Measurements from ENCODE around the gene PLAAT1. TPM values are rescaled to one million over a fixed set of nuclear protein-coding genes. Genes with fewer than 3 reads are reported as not detected.

PLAAT1 gene
- total and polyA plus RNA-seq, 3 experiments from 2014 or later = not detected

- Histone ChIP-seq H3K27me3 (ENCODE audit: insufficient read depth, low read length, poor library complexity, severe bottlenecking) (no peaks in the 10 kb centered on the region), H3K36me3 (ENCODE audit: insufficient read depth, low read length) (no peaks in the 10 kb centered on the region), H3K4me3 (ENCODE audit: low read length) (no peak overlapping the region), H3K27ac (ENCODE audit: low read depth, low read length) (no peak overlapping the region), H3K9me3 (ENCODE audit: low read length) (no peaks in the 10 kb centered on the region), H3K4me1 (ENCODE audit: insufficient read depth, low read length) (no peaks in the 10 kb centered on the region)
- ChIA-PET CTCF (no interaction called here), POLR2A (no interaction called here)
- Mint-ChIP-seq H3K4me1 (no peaks in the 10 kb centered on the region), H3K27me3 (no peaks in the 10 kb centered on the region), H3K4me3 (no peak overlapping the region), H3K36me3 (no peaks in the 10 kb centered on the region), H3K27ac (no peak overlapping the region), H3K9me3 (no peaks in the 10 kb centered on the region)
- no peak for DNase-seq
These were observed 28.5 kb downstream of the PLAAT1 start for GRCh38 chr3:193269343-193270028.

- H3K36me3 ChIP-seq (ENCODE audit: insufficient read depth, low read length) = no peaks in the 10 kb centered on the region
- no peak overlapping the region for H3K27ac ChIP-seq (ENCODE audit: low read depth, low read length)
- H3K4me3 ChIP-seq (ENCODE audit: low read length) = no peak overlapping the region
- ChIA-PET POLR2A (no interaction called here), CTCF (no interaction called here)
- no peak for DNase-seq
- no peaks in the 10 kb centered on the region for H3K36me3 Mint-ChIP-seq
- no peaks in the 10 kb centered on the region for H3K9me3 Mint-ChIP-seq
- H3K4me3 Mint-ChIP-seq = no peak overlapping the region
- no peaks in the 10 kb centered on the region for H3K9me3 ChIP-seq (ENCODE audit: low read length)
- H3K27me3 Mint-ChIP-seq = no peaks in the 10 kb centered on the region
- no peaks in the 10 kb centered on the region for H3K4me1 ChIP-seq (ENCODE audit: insufficient read depth, low read length)
- no peaks in the 10 kb centered on the region for H3K4me1 Mint-ChIP-seq
- H3K27me3 ChIP-seq (ENCODE audit: insufficient read depth, low read length, poor library complexity, severe bottlenecking) = no peaks in the 10 kb centered on the region
- H3K27ac Mint-ChIP-seq = no peak overlapping the region
These were observed 29.4 kb downstream of the PLAAT1 start for GRCh38 chr3:193270451-193270850.

- Mint-ChIP-seq H3K27me3 (no peaks in the 10 kb centered on the region), H3K4me3 (no peak overlapping the region), H3K4me1 (no peaks in the 10 kb centered on the region), H3K36me3 (no peaks in the 10 kb centered on the region), H3K9me3 (no peaks in the 10 kb centered on the region), H3K27ac (no peak overlapping the region)
- H3K36me3 ChIP-seq (ENCODE audit: insufficient read depth, low read length) = no peaks in the 10 kb centered on the region
- no peaks in the 10 kb centered on the region for H3K9me3 ChIP-seq (ENCODE audit: low read length)
- H3K27me3 ChIP-seq (ENCODE audit: insufficient read depth, low read length, poor library complexity, severe bottlenecking) = no peaks in the 10 kb centered on the region
- no peak for DNase-seq
- H3K27ac ChIP-seq (ENCODE audit: low read depth, low read length) = no peak overlapping the region
- ChIA-PET CTCF (no interaction called here), POLR2A (no interaction called here)
- no peak overlapping the region for H3K4me3 ChIP-seq (ENCODE audit: low read length)
- H3K4me1 ChIP-seq (ENCODE audit: insufficient read depth, low read length) = no peaks in the 10 kb centered on the region
These were observed 30.2 kb downstream of the PLAAT1 start for GRCh38 chr3:193271101-193271840.

- H3K4me1 ChIP-seq (ENCODE audit: insufficient read depth, low read length) = no peaks in the 10 kb centered on the region
- H3K4me1 Mint-ChIP-seq = no peaks in the 10 kb centered on the region
- CTCF ChIA-PET = no interaction called here
- H3K36me3 ChIP-seq (ENCODE audit: insufficient read depth, low read length) = no peaks in the 10 kb centered on the region
- no peaks in the 10 kb centered on the region for H3K36me3 Mint-ChIP-seq
- no peaks in the 10 kb centered on the region for H3K27me3 ChIP-seq (ENCODE audit: insufficient read depth, low read length, poor library complexity, severe bottlenecking)
- H3K4me3 Mint-ChIP-seq = no peak overlapping the region
- peaks cover 0 to 4% of the 10 kb centered on the region in 2 donors for H3K27me3 Mint-ChIP-seq
- H3K9me3 Mint-ChIP-seq = peaks cover 3 to 16% (median 7%) of the 10 kb centered on the region in 5 donors
- DNase-seq = no peak
- no peak overlapping the region for H3K27ac ChIP-seq (ENCODE audit: low read depth, low read length)
- POLR2A ChIA-PET = no interaction called here
- H3K4me3 ChIP-seq (ENCODE audit: low read length) = no peak overlapping the region
- no peak overlapping the region for H3K27ac Mint-ChIP-seq
- no peaks in the 10 kb centered on the region for H3K9me3 ChIP-seq (ENCODE audit: low read length)
These were observed 51.4 kb downstream of the PLAAT1 start for GRCh38 chr3:193292386-193292785.

GRCh38 chr3:193295985-193296384 lies 55.0 kb downstream of the PLAAT1 start:
- CTCF ChIA-PET = no interaction called here
- peaks cover 0 to 13% (median 4%) of the 10 kb centered on the region in 5 donors for H3K9me3 Mint-ChIP-seq
- no peaks in the 10 kb centered on the region for H3K36me3 Mint-ChIP-seq
- H3K27me3 Mint-ChIP-seq = peaks cover 0 to 4% of the 10 kb centered on the region in 2 donors
- Histone ChIP-seq H3K4me3 (ENCODE audit: low read length) (no peak overlapping the region), H3K27ac (ENCODE audit: low read depth, low read length) (no peak overlapping the region), H3K36me3 (ENCODE audit: insufficient read depth, low read length) (no peaks in the 10 kb centered on the region), H3K4me1 (ENCODE audit: insufficient read depth, low read length) (no peaks in the 10 kb centered on the region), H3K9me3 (ENCODE audit: low read length) (no peaks in the 10 kb centered on the region), H3K27me3 (ENCODE audit: insufficient read depth, low read length, poor library complexity, severe bottlenecking) (no peaks in the 10 kb centered on the region)
- no peak overlapping the region for H3K27ac Mint-ChIP-seq
- H3K4me1 Mint-ChIP-seq = no peaks in the 10 kb centered on the region
- no peak for DNase-seq
- POLR2A ChIA-PET = no interaction called here
- no peak overlapping the region for H3K4me3 Mint-ChIP-seq

GRCh38 chr3:193297421-193297820 lies 56.4 kb downstream of the PLAAT1 start:
- no peak overlapping the region for H3K4me3 ChIP-seq (ENCODE audit: low read length)
- ChIA-PET POLR2A (no interaction called here), CTCF (no interaction called here)
- no peaks in the 10 kb centered on the region for H3K4me1 ChIP-seq (ENCODE audit: insufficient read depth, low read length)
- peaks cover 0 to 4% of the 10 kb centered on the region in 2 donors for H3K27me3 Mint-ChIP-seq
- H3K36me3 Mint-ChIP-seq = no peaks in the 10 kb centered on the region
- H3K9me3 ChIP-seq (ENCODE audit: low read length) = no peaks in the 10 kb centered on the region
- no peak overlapping the region for H3K27ac Mint-ChIP-seq
- H3K4me3 Mint-ChIP-seq = no peak overlapping the region
- H3K4me1 Mint-ChIP-seq = no peaks in the 10 kb centered on the region
- DNase-seq = no peak
- H3K27ac ChIP-seq (ENCODE audit: low read depth, low read length) = no peak overlapping the region
- H3K36me3 ChIP-seq (ENCODE audit: insufficient read depth, low read length) = no peaks in the 10 kb centered on the region
- peaks cover 0 to 7% (median 4%) of the 10 kb centered on the region in 5 donors for H3K9me3 Mint-ChIP-seq
- no peaks in the 10 kb centered on the region for H3K27me3 ChIP-seq (ENCODE audit: insufficient read depth, low read length, poor library complexity, severe bottlenecking)

GRCh38 chr3:193301433-193301832 lies 60.4 kb downstream of the PLAAT1 start:
- H3K27ac ChIP-seq (ENCODE audit: low read depth, low read length) = no peak overlapping the region
- no peaks in the 10 kb centered on the region for H3K27me3 Mint-ChIP-seq
- peaks cover 0 to 4% (median 1%) of the 10 kb centered on the region in 5 donors for H3K9me3 Mint-ChIP-seq
- H3K4me3 ChIP-seq (ENCODE audit: low read length) = no peak overlapping the region
- no peaks in the 10 kb centered on the region for H3K36me3 ChIP-seq (ENCODE audit: insufficient read depth, low read length)
- no peaks in the 10 kb centered on the region for H3K4me1 ChIP-seq (ENCODE audit: insufficient read depth, low read length)
- CTCF ChIA-PET = no interaction called here
- H3K4me3 Mint-ChIP-seq = no peak overlapping the region
- H3K4me1 Mint-ChIP-seq = no peaks in the 10 kb centered on the region
- no peaks in the 10 kb centered on the region for H3K9me3 ChIP-seq (ENCODE audit: low read length)
- no peak overlapping the region for H3K27ac Mint-ChIP-seq
- POLR2A ChIA-PET = no interaction called here
- no peaks in the 10 kb centered on the region for H3K27me3 ChIP-seq (ENCODE audit: insufficient read depth, low read length, poor library complexity, severe bottlenecking)
- H3K36me3 Mint-ChIP-seq = no peaks in the 10 kb centered on the region
- no peak for DNase-seq

GRCh38 chr3:193305356-193305755 lies 64.3 kb downstream of the PLAAT1 start:
- Histone ChIP-seq H3K36me3 (ENCODE audit: insufficient read depth, low read length) (no peaks in the 10 kb centered on the region), H3K4me3 (ENCODE audit: low read length) (no peak overlapping the region), H3K9me3 (ENCODE audit: low read length) (no peaks in the 10 kb centered on the region), H3K27me3 (ENCODE audit: insufficient read depth, low read length, poor library complexity, severe bottlenecking) (no peaks in the 10 kb centered on the region), H3K27ac (ENCODE audit: low read depth, low read length) (no peak overlapping the region), H3K4me1 (ENCODE audit: insufficient read depth, low read length) (no peaks in the 10 kb centered on the region)
- CTCF ChIA-PET = no interaction called here
- Mint-ChIP-seq H3K9me3 (peaks cover 0 to 2% (median 0%) of the 10 kb centered on the region in 5 donors), H3K4me3 (no peak overlapping the region), H3K27me3 (no peaks in the 10 kb centered on the region), H3K36me3 (no peaks in the 10 kb centered on the region), H3K27ac (no peak overlapping the region), H3K4me1 (no peaks in the 10 kb centered on the region)
- POLR2A ChIA-PET = no interaction called here
- DNase-seq = no peak
